ENCODE measurements around the gene ANXA6. TPM values are rescaled to one million over a fixed set of nuclear protein-coding genes. Genes with fewer than 3 reads are reported as not detected.

Gene ANXA6
- total and polyA plus RNA-seq, 9 of the 15 experiments (the other 6 are each of a cell fraction or from before 2014, with no cell fraction given) = 0.70 to 13.2 (median 8.3) TPM

GRCh38 chr5:151063142-151063989, 94.2 kb downstream of the ANXA6 start (continued):
- TF ChIP-seq SIRT6 (IDR thresholded peaks at IDR 0.05; ENCODE audit: low read depth, low read length) (no peak), TGIF2 (CRISPR knock-in tag; IDR thresholded peaks at IDR 0.05) (no peak), PRMT5 (CRISPR knock-in tag; IDR thresholded peaks at IDR 0.05) (no peak), ETS2 (tag; IDR thresholded peaks at IDR 0.05; ENCODE audit: borderline replicate concordance, poor library complexity, severe bottlenecking) (no peak), PHB2 (IDR thresholded peaks at IDR 0.05; ENCODE audit: low read depth) (no peak), TEAD2 (tag; IDR thresholded peaks at IDR 0.05) (no peak), ZNF609 (CRISPR knock-in tag; IDR thresholded peaks at IDR 0.05; ENCODE audit: borderline replicate concordance) (no peak), PPARD (CRISPR knock-in tag; IDR thresholded peaks at IDR 0.05) (no peak), TSC22D4 (tag; IDR thresholded peaks at IDR 0.05) (no peak), ZNF140 (CRISPR knock-in tag; IDR thresholded peaks at IDR 0.05) (no peak), POLR2H (tag; IDR thresholded peaks at IDR 0.05; ENCODE audit: low read depth) (no peak), ZNF143 (CRISPR knock-in tag; IDR thresholded peaks at IDR 0.05) (no peak), GABPB2 (CRISPR knock-in tag; conservative IDR thresholded peaks at IDR 0.05) (no peak), ZNF165 (CRISPR knock-in tag; IDR thresholded peaks at IDR 0.05; ENCODE audit: borderline replicate concordance) (no peak), FOXJ3 (CRISPR knock-in tag; IDR thresholded peaks at IDR 0.05) (no peak), TCF3 (CRISPR knock-in tag; IDR thresholded peaks at IDR 0.05) (peak; percentile 36; the same call in 1 of the 2 replicates), NFE2 (IDR thresholded peaks at IDR 0.05; ENCODE audit: low read depth) (peak; percentile 93), GATAD2B (IDR thresholded peaks at IDR 0.05; ENCODE audit: borderline replicate concordance) (no peak), DIDO1 (tag; IDR thresholded peaks at IDR 0.05; ENCODE audit: low read depth) (no peak), CCNT2 (IDR thresholded peaks at IDR 0.05; ENCODE audit: borderline replicate concordance, extremely low read depth, insufficient read length, low read depth, low read length) (no peak), SIN3A (IDR thresholded peaks at IDR 0.05; ENCODE audit: borderline replicate concordance in 2 of 2, control insufficient read depth in 1 of 2, low read depth in 2 of 2, low read length in 2 of 2) (no peak), YBX1 (IDR thresholded peaks at IDR 0.05) (no peak), SETDB1 (IDR thresholded peaks at IDR 0.05; ENCODE audit: low read length) (no peak)
- TF ChIP-seq, protein P1, sequence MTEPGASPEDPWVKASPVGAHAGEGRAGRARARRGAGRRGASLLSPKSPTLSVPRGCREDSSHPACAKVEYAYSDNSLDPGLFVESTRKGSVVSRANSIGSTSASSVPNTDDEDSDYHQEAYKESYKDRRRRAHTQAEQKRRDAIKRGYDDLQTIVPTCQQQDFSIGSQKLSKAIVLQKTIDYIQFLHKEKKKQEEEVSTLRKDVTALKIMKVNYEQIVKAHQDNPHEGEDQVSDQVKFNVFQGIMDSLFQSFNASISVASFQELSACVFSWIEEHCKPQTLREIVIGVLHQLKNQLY (CRISPR knock-in tag; conservative IDR thresholded peaks at IDR 0.05) = no peak
